Adipocyte (in vitro differentiated cells): ENCODE data around the gene PSMG3.

Experiments used
- DNase-seq: peaks from one replicate; pipeline ENCODE4 v3.0.0-alpha.2; 2015; ENCODE audit warnings: low read depth
- H3K27me3 ChIP-seq: replicated peaks from 2 replicates; pipeline ENCODE4 v1.7.0; 2013; ENCODE audit warnings: mild to moderate bottlenecking, low read length, moderate library complexity; ENCODE audit not compliant: control insufficient read depth, insufficient read depth
- H3K36me3 ChIP-seq: 2 replicates; pipeline ENCODE4 v1.7.0; 2013; ENCODE audit warnings: low read length, mild to moderate bottlenecking, moderate library complexity; ENCODE audit not compliant: control insufficient read depth, insufficient read depth, severe bottlenecking
- H3K4me1 ChIP-seq: 2 replicates; pipeline ENCODE4 v1.7.0; 2013; ENCODE audit warnings: mild to moderate bottlenecking, low read length, moderate library complexity; ENCODE audit not compliant: control insufficient read depth, insufficient read depth
- H3K4me3 ChIP-seq: 2 replicates; pipeline ENCODE4 v1.7.0; 2013; ENCODE audit warnings: mild to moderate bottlenecking, low read length, moderate library complexity
- H3K9ac ChIP-seq: 2 replicates; pipeline ENCODE4 v1.7.0; 2013; ENCODE audit warnings: mild to moderate bottlenecking, low read length, moderate library complexity
- H3K9me3 ChIP-seq: 2 replicates; pipeline ENCODE4 v1.7.0; 2013; ENCODE audit warnings: mild to moderate bottlenecking, low read length, moderate library complexity; ENCODE audit not compliant: control insufficient read depth

PSMG3 gene

DNA sequence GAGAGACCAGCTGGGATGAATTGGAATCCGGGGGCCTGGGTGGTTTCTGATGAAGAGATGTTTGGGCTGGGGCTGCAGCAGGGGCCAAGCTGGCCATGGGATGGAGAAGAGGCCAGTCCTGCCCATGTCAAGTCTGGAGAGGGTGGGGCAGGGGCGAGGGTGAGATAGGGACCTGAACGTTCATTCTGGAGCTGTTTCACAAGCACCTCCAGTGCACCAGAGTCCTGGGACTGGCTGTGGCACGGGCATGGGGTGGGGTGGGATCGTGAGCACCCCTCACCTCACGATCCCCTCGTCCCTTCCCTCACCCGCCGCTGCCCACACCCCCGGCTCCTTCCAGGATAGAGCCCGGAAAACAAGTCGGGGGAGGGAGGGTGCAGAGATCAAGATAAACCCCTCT, 25.8 kb upstream of the PSMG3 start:
- H3K27me3 ChIP-seq, result peaks cover 66% of the 10 kb centered on the region
- no peaks in the 10 kb centered on the region for H3K9me3 ChIP-seq

DNA sequence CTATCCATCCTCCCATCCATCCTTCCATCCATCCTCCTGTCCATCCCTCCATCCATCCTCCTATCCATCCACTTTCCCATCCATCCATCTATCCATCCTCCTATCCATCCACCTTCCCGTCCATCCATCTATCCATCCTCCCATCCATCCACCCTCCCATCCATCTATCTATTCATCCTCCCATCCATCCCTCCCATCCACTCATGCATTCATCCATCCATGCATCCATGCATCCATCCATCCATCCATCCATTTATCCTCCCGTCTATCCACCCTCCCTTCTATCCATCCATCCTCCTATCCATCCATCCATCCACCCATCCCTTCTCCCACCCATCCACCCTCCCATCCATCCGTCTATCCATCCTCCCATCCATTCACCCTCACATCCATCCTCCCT, 25.2 kb upstream of the PSMG3 start:
- Histone ChIP-seq H3K9me3 (no peaks in the 10 kb centered on the region), H3K36me3 (no peaks in the 10 kb centered on the region), H3K27me3 (peaks cover 68% of the 10 kb centered on the region), H3K4me1 (no peaks in the 10 kb centered on the region), H3K9ac (no peak overlapping the region), H3K4me3 (no peak overlapping the region)
- DNase-seq, result no peak

More for the DNA sequence above, 25.8 kb upstream of the PSMG3 start:
- Histone ChIP-seq H3K4me1 (no peaks in the 10 kb centered on the region), H3K36me3 (no peaks in the 10 kb centered on the region), H3K4me3 (no peak overlapping the region), H3K9ac (no peak overlapping the region)
- no peak for DNase-seq

- no peaks in the 10 kb centered on the region for H3K4me1 ChIP-seq
- H3K36me3 ChIP-seq, result no peaks in the 10 kb centered on the region
- H3K27me3 ChIP-seq, result peaks cover 75% of the 10 kb centered on the region
- peaks cover 6% of the 10 kb centered on the region for H3K9me3 ChIP-seq
- H3K9ac ChIP-seq, result no peak overlapping the region
- no peak for DNase-seq
- H3K4me3 ChIP-seq, result no peak overlapping the region
These were observed 24.1 kb upstream of the PSMG3 start for GRCh38 chr7:1593904-1594421.

- peaks cover 81% of the 10 kb centered on the region for H3K27me3 ChIP-seq
These were observed 23.4 kb upstream of the PSMG3 start for GRCh38 chr7:1593091-1593866.

DNA sequence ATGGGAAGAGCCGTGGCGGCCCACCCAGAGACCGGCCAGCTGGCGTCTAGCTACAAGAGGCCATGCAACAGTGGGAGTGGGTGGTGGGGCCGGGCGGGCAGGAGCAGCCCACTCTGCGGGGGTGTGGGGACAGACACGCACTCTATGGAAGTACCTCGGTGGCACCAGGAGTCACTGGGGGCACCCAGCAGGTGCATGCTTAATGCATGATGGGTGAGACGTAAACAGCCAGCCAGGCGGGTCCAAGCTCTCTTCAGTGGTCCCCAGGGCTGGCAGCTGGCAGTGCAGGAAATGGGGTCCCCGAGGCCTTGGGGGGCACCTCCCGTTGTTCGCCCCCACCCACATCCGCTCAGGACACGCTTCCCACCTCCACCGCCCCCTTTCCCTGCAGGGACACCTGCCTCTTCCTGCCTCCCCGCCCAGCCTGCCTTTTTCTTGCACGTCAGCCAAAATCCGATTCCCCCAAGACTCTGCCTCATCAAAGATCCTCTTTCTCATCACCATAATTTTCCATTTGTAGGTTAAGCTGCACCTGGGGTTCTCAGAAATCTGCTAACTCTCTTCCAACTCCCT, 22.6 kb upstream of the PSMG3 start:
- no peak for DNase-seq
- Histone ChIP-seq H3K4me3 (no peak overlapping the region), H3K27me3 (peaks cover 89% of the 10 kb centered on the region), H3K4me1 (no peaks in the 10 kb centered on the region), H3K9ac (no peak overlapping the region), H3K36me3 (no peaks in the 10 kb centered on the region), H3K9me3 (peaks cover 12% of the 10 kb centered on the region)

More at GRCh38 chr7:1593091-1593866, 23.4 kb upstream of the PSMG3 start:
- Histone ChIP-seq H3K4me1 (no peaks in the 10 kb centered on the region), H3K36me3 (no peaks in the 10 kb centered on the region), H3K9me3 (peaks cover 12% of the 10 kb centered on the region), H3K9ac (no peak overlapping the region), H3K4me3 (no peak overlapping the region)
- no peak for DNase-seq

DNA sequence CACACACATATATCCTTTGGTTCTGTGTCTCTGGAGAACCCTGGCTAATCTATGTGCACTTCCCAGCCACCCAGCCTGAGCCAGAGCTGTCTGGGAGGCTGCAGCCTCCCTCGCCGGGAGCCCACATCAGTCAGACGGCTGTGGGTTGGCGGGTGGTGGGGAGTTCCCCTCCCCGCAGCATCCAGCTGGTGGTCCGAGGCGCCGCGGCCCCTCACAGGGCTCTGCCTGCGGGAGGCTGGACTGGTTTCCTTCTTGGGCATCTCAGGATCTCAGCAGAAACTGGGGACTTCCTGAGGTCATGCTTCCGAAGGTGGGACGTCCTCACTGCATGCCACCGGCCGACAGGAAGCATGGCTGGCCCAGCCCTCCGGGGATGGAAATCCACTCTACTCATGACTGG, 22.0 kb upstream of the PSMG3 start:
- H3K4me1 ChIP-seq, result no peaks in the 10 kb centered on the region
- peaks cover 89% of the 10 kb centered on the region for H3K27me3 ChIP-seq
- H3K9ac ChIP-seq, result no peak overlapping the region
- no peak for DNase-seq
- H3K9me3 ChIP-seq, result peaks cover 12% of the 10 kb centered on the region
- no peaks in the 10 kb centered on the region for H3K36me3 ChIP-seq
- no peak overlapping the region for H3K4me3 ChIP-seq

DNA sequence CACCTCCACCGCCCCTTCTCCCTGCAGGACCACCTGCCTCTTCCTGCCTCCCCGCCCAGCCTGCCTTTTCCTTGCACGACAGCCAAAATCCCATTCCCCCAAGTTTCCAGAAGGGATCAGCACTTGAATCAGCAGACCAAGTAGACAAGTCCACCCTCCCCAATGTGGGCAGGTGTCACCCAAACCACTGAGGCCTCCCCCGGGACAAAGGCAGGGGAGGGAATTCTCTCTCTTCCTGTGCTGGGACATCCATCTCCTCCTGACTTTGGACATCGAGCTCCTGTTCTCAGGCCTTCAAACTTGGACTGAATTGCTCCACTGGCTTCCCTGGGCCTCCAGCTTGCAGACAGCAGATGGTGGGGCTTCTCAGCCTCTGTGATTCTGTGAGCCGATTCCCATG, 21.6 kb upstream of the PSMG3 start:
- H3K4me1 ChIP-seq, result no peaks in the 10 kb centered on the region
- DNase-seq, result no peak
- H3K27me3 ChIP-seq, result peaks cover 89% of the 10 kb centered on the region
- no peak overlapping the region for H3K4me3 ChIP-seq
- H3K9me3 ChIP-seq, result peaks cover 12% of the 10 kb centered on the region
- no peaks in the 10 kb centered on the region for H3K36me3 ChIP-seq
- no peak overlapping the region for H3K9ac ChIP-seq

DNA sequence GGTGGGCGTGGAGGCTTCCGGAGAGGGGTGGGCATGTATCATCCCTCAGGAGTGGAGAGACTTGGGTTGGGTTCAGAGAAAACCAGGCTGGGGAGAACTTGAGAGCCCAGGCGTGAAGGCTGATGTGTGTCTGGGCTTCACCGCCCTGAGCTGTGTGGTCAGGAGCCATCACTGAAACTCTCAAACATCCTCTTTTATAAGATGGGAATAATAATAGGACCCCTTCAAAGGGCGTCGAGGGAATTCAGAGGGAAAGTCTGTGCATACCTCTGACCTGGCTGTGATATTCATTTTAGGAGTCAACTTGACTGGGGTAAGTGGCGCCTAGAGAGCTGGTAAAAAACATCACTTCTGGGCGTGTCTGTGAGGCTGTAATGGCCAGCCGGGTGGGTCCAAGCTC, 21.1 kb upstream of the PSMG3 start:
- Histone ChIP-seq H3K9ac (no peak overlapping the region), H3K4me1 (no peaks in the 10 kb centered on the region), H3K36me3 (no peaks in the 10 kb centered on the region), H3K9me3 (peaks cover 12% of the 10 kb centered on the region), H3K4me3 (no peak overlapping the region), H3K27me3 (peaks cover 84% of the 10 kb centered on the region)
- DNase-seq, result no peak

DNA sequence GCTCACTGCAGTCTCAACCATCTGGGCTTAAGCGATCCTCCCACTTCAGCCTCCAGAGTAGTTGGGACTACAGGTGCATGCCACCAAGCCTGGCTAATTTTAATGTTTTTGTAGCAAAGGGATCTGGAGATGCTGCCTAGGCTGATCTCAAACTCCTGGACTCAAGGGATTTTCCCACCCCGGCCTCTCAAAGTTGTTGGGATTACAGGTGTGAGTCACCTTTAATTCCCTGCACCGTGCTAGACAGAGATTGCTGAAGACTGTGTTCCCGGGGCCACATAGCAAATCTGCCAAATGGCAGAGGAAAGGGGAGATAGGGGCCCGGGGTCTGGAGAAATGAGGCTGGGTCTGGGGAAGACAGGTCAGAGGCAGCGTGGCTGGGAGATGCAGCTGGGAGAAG, 20.6 kb upstream of the PSMG3 start:
- H3K36me3 ChIP-seq, result no peaks in the 10 kb centered on the region
- H3K9me3 ChIP-seq, result peaks cover 12% of the 10 kb centered on the region
- H3K4me1 ChIP-seq, result no peaks in the 10 kb centered on the region
- peaks cover 80% of the 10 kb centered on the region for H3K27me3 ChIP-seq
- no peak overlapping the region for H3K4me3 ChIP-seq
- no peak overlapping the region for H3K9ac ChIP-seq
- DNase-seq, result no peak

DNA sequence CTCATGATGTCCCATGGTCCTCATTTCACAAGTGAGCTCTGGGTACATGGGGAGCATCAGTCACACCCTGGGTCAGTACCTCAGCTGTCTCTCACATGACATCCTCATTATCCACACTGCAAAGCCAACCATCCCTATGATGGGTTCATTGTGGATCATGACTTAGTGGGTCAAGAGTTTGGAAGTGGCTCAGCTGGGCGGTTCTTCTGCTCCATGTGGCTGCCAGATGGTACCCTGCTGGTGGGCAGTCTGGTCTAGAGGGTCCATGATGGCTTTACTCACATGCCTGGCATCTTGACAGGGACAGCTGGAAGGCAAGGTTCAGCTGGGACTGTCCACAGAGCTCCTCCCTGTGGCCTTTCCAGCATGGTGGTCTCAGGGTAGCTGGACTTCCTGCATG, 19.1 kb upstream of the PSMG3 start:
- Histone ChIP-seq H3K27me3 (peaks cover 69% of the 10 kb centered on the region), H3K9ac (no peak overlapping the region), H3K36me3 (no peaks in the 10 kb centered on the region), H3K9me3 (peaks cover 12% of the 10 kb centered on the region), H3K4me1 (no peaks in the 10 kb centered on the region), H3K4me3 (no peak overlapping the region)
- no peak for DNase-seq

DNA sequence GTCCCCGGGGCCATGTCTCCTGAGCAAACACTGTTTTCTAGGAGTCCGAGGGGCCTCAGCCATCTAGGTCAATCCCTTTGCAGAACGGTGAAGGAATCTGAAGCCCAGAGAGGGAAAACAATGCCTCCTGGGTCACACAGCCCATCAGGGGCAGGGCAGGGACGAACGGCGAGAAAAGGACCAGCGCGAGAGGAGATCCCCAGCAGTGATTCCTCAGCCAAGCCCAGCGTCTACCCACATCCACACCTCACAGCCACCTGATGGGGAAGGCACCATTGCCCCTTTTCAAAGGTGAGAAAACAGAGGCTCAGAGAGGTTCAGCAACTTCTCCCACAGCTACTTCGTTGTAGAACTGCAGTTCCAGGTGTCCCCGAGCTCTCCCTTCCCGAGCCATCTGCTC, 17.9 kb upstream of the PSMG3 start:
- no peak for DNase-seq
- H3K4me1 ChIP-seq, result no peaks in the 10 kb centered on the region

More for the DNA sequence above, 17.9 kb upstream of the PSMG3 start:
- Histone ChIP-seq H3K4me3 (no peak overlapping the region), H3K36me3 (no peaks in the 10 kb centered on the region), H3K9ac (no peak overlapping the region), H3K9me3 (peaks cover 12% of the 10 kb centered on the region), H3K27me3 (peaks cover 57% of the 10 kb centered on the region)
